GM21381 (cell line): ENCODE results near the gene AGAP1.

ENCODE experiments used
- ATAC-seq: cut with Tn5 transposase; IDR thresholded peaks from one replicate; pipeline ENCODE4 v1.9.1; 2021; ENCODE audit warnings: mild to moderate bottlenecking, moderate library complexity; ENCODE audit not compliant: unreplicated experiment

AGAP1 gene

GRCh38 chr2:236169741-236170589 is 676.1 kb downstream of the AGAP1 start:
- no peak for ATAC-seq

GRCh38 chr2:236170590-236171165 is 676.8 kb downstream of the AGAP1 start:
- ATAC-seq, result no peak

GRCh38 chr2:236171181-236171679 is 677.4 kb downstream of the AGAP1 start:
- ATAC-seq, result no peak

- no peak for ATAC-seq
Measured at GRCh38 chr2:236171680-236172254, 677.9 kb downstream of the AGAP1 start.

- no peak for ATAC-seq
Measured at GRCh38 chr2:236172255-236173035, 678.6 kb downstream of the AGAP1 start.

GRCh38 chr2:236173036-236173728 is 679.3 kb downstream of the AGAP1 start:
- ATAC-seq, result no peak

- no peak for ATAC-seq
Measured at GRCh38 chr2:236173729-236174607, 680.1 kb downstream of the AGAP1 start.

GRCh38 chr2:236175548-236176150 is 681.8 kb downstream of the AGAP1 start:
- ATAC-seq, result no peak

- no peak for ATAC-seq
Measured at GRCh38 chr2:236176417-236176816, 682.6 kb downstream of the AGAP1 start.

- no peak for ATAC-seq
Measured at GRCh38 chr2:236176951-236177350, 683.1 kb downstream of the AGAP1 start.

GRCh38 chr2:236177604-236177966 is 683.7 kb downstream of the AGAP1 start:
- ATAC-seq, result no peak

GRCh38 chr2:236177967-236178889 is 684.4 kb downstream of the AGAP1 start:
- ATAC-seq, result no peak

- no peak for ATAC-seq
Measured at GRCh38 chr2:236178890-236179235, 685.0 kb downstream of the AGAP1 start.

GRCh38 chr2:236179236-236180075 is 685.6 kb downstream of the AGAP1 start:
- ATAC-seq, result no peak

GRCh38 chr2:236180076-236180816 is 686.4 kb downstream of the AGAP1 start:
- ATAC-seq, result no peak

- no peak for ATAC-seq
Measured at GRCh38 chr2:236180831-236181453, 687.1 kb downstream of the AGAP1 start.
